GM21723 (cell line): ENCODE measurements around the gene ELOVL6.
A peak's percentile ranks its signal among the peaks of the same experiment; 100 is the strongest.
"Not testable (repeated sequence)": the region's sequence is repeated elsewhere in the genome, so short reads cannot be mapped to it uniquely, and the experiment has no call there.

ENCODE experiments used
- ATAC-seq: cut with Tn5 transposase; IDR thresholded peaks from one replicate; pipeline ENCODE4 v1.9.1; 2021; ENCODE audit warnings: mild to moderate bottlenecking, moderate library complexity; ENCODE audit not compliant: unreplicated experiment

Gene ELOVL6

DNA sequence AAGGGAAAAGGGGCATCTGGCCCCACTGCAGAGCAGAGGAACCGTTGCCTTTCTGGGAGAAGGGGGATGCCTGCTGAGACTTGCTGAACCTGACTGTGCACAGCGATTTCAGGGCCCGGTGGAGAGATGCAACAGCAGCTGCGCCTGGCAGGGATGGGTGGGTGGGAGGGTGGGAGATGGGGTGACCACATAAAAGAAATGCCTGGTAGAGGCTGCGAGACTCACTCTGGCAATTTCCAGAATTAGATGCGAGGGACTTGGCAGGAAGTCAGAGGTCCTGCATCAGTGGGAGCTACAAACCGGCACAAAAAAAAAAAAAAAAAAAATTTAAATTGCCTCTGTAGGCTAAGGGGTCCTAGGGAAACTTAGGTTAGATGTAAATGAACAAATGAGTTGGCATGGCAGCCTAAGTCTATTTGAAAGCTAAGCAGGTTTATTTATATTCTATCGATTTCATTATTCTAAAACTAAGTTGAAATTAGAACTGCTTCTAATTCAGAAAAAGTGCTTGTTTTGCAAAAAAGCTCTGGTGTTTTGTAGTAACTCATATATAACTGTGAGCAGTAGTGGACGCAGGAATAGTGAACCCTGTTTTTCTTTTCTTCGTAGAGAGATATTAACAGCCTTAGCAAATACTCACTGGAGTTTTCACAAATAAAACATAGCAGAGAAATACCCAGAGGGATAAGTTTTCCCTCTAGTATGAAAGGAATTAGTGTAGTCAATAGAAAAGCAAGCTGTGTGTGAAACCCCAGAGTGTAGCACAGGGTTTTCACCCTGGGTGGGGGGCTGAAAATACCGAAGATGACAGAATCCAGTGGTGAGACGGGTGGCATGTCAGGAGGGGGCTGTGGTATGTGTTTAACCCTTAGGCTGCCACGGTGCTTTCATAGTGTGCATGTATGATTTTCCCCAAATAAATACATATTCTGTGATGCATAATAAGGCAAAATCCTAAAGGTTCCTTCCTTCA lies 155.6 kb downstream of the ELOVL6 start:
- ATAC-seq = no peak

DNA sequence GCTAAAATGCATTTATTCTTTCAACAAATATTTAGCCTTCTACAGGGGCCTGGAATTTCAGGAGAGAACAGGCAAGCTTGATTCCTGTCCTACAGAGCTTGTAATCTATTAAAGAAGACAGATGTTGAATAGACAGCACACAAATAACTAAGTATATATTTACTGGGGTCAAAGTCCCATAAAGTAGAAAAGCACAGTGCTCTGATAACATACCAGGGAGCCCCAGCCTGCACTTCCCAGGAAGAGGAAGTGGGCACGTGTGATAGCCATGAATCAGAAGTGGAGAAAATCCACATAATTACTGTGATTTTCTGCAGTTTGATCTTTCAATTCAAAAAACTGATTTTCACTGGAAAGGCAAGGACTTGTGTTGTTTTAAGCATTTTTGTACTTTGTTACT lies 156.7 kb downstream of the ELOVL6 start:
- ATAC-seq = no peak

DNA sequence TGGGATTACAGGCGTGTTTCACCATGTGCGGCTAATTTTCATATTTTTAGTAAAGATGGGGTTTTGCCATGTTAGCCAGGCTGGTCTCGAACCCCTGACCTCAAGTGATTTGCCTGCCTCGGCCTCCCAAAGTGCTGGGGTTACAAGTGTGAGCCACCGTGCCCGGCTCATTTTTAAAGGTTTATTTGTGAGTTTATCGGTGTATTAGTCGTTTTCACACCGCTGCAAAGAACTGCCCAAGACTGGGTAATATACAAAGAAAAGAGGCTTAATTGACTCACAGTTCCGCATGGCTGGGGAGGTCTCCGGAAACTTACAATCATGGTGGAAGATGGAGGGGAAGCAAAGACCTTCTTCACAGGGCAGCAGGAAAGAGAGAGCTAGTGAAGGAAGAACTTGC lies 159.3 kb downstream of the ELOVL6 start:
- ATAC-seq = not testable (repeated sequence)

DNA sequence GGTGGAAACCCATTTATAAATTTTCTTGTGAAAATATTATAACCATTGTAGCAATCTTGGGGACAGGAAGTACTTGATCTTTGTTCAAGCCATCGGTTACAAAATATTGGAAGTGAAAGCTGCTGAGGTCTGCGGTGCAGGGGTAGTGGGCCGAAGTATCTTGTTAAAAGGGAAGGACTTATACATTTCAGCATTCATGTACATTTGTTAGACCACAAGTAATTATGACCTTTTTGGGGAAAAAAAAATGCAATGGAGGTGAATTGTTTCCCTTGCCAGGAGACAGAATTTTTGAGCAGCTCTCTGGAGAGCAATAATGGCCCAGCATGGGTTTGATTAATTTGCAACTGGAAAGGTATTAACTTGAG lies 164.4 kb downstream of the ELOVL6 start:
- ATAC-seq = peak; percentile 99

DNA sequence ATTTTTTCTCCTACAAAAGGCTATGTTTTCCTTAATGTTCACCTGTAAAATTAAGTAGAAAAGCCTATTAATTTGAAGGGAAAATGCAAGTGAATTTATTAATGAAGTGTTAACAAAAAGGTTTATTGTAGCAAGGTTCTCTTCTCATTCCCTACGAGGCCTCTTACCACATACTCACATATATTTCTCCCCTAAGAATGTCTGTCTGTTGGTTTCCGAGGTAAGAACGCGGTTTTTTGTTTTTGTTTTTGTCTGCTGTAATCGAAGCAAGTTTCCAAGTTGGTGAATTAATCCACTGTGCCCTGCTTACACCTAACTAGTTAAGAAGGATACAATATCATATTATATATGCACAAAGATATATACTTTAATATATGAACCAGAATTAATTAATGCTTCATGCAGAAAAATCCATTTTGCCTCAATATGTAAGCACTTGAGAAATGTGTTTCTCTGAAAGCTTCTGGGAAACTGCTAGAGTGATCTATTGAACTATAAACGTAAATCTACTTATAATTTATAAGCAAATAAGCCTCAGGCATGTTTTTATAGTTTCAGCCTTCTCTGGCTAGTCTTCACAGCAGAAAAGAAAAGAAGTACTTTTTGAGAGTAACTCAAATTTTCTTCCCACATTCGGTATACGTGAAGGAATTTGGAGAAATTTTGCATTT lies 164.9 kb downstream of the ELOVL6 start:
- ATAC-seq = peak; percentile 9

DNA sequence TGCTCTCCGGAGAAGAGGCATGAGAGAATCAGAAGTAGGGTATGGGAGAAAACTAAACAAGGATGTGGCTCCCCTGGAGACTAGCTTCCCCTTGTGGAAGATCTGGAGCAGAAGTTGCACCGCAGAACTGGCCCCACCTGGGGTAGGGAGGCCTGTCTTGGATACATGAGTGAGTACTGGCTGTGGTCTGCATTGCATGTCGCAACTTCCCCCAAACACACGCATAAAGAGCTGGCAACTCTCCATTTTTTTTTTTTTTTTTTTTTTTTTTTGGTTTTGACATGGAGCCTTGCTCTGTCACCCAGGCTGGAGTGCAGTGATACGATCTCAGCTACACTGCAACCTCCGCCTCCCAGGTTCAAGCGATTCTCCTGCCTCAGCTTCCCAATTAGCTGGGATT lies 165.8 kb downstream of the ELOVL6 start:
- no peak for ATAC-seq

DNA sequence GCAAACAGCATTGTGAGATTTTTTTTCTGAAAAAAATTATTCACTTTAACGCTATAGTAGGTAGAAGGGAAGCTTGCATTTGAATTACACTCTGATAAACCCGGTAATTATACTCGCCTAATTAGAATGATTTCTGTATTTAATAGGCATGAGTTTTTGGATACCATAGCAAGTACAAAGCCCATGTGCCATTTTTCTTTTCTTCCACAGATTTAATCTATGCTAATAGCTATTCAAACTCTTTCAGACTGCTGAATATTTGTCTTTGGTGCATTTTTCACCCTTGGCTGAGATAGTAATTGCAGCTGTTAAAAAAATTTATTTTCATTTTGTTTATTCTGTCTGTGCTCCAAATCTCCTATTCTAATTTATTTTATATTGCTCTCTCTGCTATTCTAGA lies 172.7 kb downstream of the ELOVL6 start:
- no peak for ATAC-seq

DNA sequence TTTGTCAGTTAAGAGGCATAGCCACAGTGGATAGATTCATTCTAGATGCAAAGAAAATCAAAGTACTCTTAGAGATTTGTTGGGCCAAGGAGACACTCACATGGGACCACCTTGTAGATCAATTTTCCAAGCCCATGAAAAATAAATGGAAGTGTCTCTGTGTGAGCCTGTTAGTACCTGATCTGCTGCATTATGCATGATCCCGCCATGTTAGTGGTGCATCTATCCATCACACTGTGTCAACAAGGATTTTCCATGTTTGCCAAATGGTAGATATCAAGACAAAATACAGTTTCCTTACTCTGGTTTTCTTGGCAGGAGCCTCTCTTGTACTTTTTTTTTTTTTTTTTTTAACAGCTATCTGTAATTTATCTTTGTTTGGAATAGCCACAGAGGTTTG lies 173.4 kb downstream of the ELOVL6 start:
- ATAC-seq = no peak

DNA sequence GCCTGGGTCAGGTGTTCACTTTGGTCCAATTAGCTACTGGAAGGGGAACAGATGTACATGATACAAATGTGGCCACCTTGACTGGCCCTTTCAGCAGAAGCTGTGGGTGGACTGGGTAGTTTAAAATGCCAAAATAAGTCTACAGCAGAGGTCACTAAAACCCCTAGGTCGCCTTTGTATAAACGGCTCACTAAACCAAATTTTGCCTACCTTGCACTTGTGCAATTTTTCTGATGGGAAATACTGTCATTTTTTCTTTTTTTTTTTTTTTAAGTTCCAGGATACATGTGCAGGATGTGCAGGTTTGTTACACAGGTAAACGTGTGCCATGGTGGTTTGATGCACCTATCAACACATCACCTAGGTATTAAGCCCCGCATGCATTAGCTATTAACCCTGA lies 176.0 kb downstream of the ELOVL6 start:
- no peak for ATAC-seq

DNA sequence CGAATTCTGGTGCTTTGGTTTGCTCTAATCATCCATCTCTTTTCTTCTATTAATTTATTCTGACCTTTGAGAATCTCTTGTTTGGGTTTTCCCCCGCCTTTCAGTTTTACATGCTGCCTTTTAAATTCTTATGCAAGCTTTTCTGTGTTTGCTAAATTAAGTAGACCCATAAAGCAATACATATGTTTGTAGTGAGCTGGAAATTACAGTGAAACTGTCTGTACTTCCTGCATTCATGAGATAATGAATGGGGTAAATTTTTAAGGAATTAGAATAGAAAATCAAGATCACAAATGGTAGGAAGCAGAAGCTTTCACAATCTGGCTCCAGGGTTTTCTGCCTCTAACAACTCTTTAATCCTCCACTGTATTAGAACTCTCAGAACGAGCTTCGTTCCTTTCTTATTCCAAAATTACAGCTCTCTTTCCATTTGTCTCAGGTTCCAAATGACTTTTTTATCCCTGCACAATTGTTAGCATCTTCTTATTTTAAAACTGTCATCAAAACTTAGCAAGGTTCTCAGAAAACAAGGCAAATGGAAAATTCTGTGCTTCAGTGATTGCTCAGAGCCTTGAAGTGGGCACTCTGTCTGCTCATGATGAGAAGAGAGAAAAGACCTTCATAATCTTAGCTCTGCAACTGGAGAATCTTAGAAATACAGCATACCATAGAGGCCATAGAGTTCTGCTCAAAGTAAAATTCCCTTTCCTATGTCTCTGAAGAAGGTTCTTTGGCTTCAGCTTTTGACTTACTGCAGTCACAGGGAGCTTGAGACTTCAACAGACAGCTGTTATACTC lies 177.6 kb downstream of the ELOVL6 start:
- ATAC-seq = no peak

DNA sequence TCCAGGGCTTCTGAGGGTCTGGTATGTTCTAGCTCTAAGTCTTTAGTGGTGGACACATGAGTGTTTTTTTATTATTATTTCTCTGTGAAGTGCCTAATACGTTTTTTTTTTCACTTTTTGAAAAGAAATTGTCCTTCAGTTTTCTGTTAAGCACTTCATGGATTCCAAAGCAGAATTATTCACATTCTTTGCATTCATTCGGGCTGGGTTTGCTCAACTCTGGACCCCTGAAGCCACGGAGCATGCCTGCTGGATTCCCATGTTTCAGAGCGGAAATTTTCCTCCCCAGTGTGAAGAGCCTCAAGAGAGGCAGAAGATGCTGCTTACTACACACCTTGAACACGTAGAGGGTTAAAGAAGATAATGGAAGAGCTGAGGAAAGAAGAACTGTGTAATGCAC lies 178.3 kb downstream of the ELOVL6 start:
- no peak for ATAC-seq

DNA sequence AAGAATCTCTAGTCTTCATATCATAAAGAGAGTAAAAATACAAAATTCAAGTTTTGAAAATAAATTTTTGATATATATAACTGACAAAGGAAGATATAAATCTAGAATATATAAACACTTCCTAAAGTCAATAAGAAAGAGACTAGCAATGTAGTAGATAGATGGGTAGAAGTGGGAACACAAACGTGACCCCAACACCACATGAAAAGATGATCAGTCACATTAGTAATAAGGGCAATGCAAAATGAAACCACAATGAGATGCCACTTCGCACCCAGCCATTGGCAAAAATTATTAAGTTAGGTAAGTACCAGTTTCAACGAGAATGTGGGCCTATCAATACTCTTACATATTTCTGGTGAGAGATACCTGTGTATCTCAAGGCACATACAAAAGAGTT lies 179.3 kb downstream of the ELOVL6 start:
- ATAC-seq = no peak

DNA sequence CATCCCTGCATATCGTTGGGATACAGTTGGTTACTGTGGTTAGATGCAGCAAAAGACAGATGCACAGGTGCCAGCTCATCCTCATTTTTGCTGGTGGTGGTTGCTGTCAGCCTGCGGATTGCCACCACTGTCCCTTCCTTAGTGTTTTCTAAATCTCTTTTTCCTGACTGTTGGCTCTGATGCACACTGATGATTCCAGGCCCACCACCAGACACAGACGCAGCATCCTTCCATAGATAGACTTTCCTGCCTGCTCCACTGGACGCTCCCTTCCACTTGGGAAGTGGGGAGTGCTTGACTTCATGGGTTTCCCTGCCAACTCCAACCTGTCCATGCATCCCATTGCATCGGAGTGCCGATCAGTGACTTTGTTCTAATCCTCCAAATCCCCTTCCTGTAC lies 184.2 kb downstream of the ELOVL6 start:
- ATAC-seq = no peak

DNA sequence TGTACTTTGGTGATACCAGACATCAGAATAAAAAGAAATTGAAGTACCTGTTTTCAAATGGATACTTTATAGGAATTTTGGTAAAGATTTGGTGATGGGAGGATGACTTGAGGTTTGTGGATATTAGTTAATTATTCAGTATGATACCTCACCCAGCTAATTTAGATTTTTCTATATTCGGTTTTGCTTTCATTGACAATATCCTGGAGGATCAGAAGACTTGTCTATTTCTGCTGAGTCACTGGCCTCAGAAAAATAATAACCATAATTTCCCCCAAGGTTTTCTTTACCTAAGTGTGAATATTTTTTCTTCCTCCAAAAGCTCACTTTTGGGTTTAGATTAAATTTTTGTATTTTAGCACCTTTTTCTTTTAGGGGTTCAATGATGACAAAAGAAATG lies 185.5 kb downstream of the ELOVL6 start:
- ATAC-seq = no peak

DNA sequence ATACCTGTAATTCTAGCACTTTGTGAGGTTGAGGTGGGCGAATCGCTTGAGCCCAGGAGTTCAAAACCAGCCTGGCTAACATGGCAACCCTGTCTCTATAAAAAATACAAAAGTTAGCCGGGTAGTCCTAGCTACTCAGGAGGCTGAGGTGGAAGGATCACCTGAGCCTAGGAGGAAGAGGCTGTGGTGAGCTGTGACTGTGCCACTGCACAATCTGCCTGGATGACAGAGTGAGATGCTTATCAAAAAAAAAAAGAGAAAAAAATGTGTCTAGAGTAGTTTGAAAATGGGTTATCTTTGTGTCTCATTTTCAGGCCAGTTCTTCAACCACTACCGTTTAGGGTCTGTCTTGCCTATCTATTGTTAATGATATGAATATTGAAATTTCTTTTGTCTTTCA lies 187.6 kb downstream of the ELOVL6 start:
- ATAC-seq = no peak

DNA sequence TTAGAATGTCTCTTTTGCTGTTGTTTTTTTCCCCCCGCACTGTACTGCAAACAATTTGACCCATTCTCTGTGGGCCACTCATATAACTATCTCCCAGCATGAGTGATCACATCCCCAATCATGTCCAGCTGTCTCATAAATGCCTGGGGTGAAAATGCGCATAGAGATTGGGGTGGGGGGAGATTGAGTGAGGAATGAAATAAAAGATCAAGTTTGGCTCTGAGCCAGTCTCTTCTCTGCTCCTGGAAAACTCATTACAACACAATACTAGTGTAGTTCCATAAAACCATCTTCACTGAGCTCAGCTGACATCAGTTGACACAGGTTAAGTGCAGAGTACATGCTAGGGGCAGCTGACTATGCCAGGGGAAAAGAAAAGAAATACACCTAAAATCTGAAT lies 188.9 kb downstream of the ELOVL6 start:
- ATAC-seq = no peak

DNA sequence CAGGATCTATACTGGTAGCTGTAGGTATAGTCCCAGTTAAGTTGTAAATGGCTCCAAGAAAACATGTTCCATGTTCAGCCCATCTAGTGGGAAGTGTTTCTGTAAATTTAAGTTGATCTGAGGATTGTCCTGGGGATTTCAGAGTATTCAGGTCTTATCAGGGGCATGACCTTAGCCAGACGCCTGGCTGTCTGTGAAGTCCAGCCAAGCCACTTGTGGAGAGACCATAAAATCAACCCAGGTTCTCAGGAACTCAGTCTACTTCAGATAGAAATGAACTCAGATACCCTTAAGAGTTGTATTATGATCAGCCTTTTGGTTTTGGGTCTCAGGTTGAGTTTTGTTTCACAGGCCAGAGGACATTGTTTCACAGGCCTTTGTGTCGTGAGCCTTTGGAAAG lies 189.9 kb downstream of the ELOVL6 start:
- ATAC-seq = no peak

DNA sequence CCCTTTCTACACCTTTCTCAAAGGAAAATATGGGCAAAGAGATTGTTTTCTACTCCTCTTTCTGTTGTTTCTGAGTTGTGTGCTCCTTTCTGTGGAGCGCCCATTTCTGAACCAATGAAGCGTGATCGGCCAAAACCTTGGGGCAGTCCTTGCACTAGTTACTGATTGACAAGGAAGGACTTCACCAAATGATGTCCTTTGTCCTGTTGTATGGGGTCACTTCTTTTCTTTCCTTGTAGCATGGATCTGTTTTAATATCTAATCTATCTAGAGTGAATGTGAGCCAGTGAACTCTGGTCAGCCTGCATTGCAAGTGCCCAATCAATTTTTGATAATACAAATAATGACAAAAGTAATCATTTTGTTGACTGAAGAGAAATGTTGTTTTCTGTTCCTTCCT lies 191.2 kb downstream of the ELOVL6 start:
- no peak for ATAC-seq

DNA sequence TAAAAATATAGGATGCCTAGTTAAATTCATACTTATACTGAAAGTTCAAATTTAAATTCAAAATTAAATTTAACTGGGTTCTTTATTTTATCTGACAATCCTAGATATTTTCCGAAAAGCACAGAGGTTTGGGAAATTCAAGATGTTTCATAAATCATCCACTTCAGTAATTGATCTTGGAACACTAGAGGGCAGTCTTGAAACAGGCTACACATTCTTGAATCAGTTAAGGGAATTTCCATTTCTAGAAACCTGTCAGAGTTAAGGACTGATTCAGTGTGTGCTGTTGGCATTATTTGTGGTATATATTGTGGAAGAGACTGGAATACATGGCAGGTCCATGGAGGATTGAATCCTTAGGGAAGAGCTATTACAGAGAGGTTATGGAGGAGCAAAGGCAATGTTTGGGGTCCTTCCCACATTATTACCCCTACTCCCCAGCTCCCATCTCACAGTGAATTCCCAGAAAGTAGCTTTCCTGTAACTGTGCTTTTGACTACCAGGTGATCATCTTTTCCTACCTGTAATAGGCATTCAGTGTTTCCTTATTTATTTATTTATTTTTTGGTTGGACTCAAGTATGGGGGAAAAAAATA lies 192.9 kb downstream of the ELOVL6 start:
- peak; percentile 87 for ATAC-seq

DNA sequence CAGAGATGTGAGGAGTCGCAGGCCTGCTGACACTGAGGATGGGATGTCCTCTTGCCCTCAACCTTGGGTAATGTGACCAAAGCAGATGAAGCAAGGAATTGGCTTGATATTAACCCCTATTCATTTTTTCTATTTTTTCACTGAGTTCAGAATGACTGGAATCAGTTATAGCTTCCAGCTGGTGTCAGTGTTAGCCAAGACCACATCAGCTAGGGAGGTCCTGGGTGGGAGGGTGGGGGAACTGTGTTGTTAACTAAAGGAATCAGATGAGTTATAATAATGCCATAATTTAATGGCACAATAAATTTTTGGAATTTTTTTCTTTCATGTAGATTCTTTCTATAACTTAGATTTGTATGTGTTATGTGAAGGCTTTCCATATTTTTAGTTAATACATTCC lies 193.9 kb downstream of the ELOVL6 start:
- no peak for ATAC-seq
